GM21619 (cell line): ENCODE results near the gene PRDM10.

ENCODE experiments used
- ATAC-seq: cut with Tn5 transposase; IDR thresholded peaks from one replicate; pipeline ENCODE4 v1.9.1; 2021; ENCODE audit not compliant: unreplicated experiment

The PRDM10 gene

GRCh38 chr11:129947474-129947873, 55.2 kb downstream of the PRDM10 start:
- no peak for ATAC-seq

GRCh38 chr11:129946965-129947364, 55.7 kb downstream of the PRDM10 start:
- ATAC-seq = no peak

- no peak for ATAC-seq
Measured at GRCh38 chr11:129946256-129946655, 56.4 kb downstream of the PRDM10 start.

- ATAC-seq = no peak
Measured at GRCh38 chr11:129945373-129945772, 57.3 kb downstream of the PRDM10 start.

GRCh38 chr11:129944696-129945095, 57.9 kb downstream of the PRDM10 start:
- ATAC-seq = no peak

GRCh38 chr11:129943036-129943435, 59.6 kb downstream of the PRDM10 start:
- ATAC-seq = no peak

- ATAC-seq = no peak
Measured at GRCh38 chr11:129939510-129939909, 63.1 kb downstream of the PRDM10 start.

GRCh38 chr11:129938764-129939163, 63.9 kb downstream of the PRDM10 start:
- no peak for ATAC-seq

GRCh38 chr11:129937592-129938238, 64.9 kb downstream of the PRDM10 start:
- ATAC-seq = no peak

- no peak for ATAC-seq
Measured at GRCh38 chr11:129935723-129936122, 66.9 kb downstream of the PRDM10 start.

GRCh38 chr11:129933891-129934290, 68.7 kb downstream of the PRDM10 start:
- ATAC-seq = no peak

- no peak for ATAC-seq
Measured at GRCh38 chr11:129933262-129933661, 69.4 kb downstream of the PRDM10 start.

GRCh38 chr11:129932381-129933067, 70.1 kb downstream of the PRDM10 start:
- no peak for ATAC-seq

GRCh38 chr11:129930743-129931142, 71.9 kb downstream of the PRDM10 start:
- ATAC-seq = no peak

GRCh38 chr11:129930296-129930695, 72.3 kb downstream of the PRDM10 start:
- ATAC-seq = no peak

- ATAC-seq = no peak
Measured at GRCh38 chr11:129929721-129930120, 72.9 kb downstream of the PRDM10 start.

- no peak for ATAC-seq
Measured at GRCh38 chr11:129928923-129929692, 73.5 kb downstream of the PRDM10 start.

GRCh38 chr11:129922674-129923073, 80.0 kb downstream of the PRDM10 start:
- no peak for ATAC-seq

GRCh38 chr11:129918361-129918760, 84.3 kb downstream of the PRDM10 start:
- no peak for ATAC-seq

- no peak for ATAC-seq
Measured at GRCh38 chr11:129917231-129917630, 85.4 kb downstream of the PRDM10 start.

GRCh38 chr11:129911298-129911697, 91.3 kb downstream of the PRDM10 start:
- ATAC-seq = no peak

GRCh38 chr11:129910360-129910759, 92.3 kb downstream of the PRDM10 start:
- no peak for ATAC-seq
